EL (cell line): ENCODE measurements around the gene NTN5.
"Not testable (repeated sequence)": the region's sequence is repeated elsewhere in the genome, so short reads cannot be mapped to it uniquely, and the experiment has no call there.

Experiments used
- DNase-seq: peaks from one replicate; pipeline ENCODE4 v3.0.0-alpha.2; 2016

Gene NTN5

DNA sequence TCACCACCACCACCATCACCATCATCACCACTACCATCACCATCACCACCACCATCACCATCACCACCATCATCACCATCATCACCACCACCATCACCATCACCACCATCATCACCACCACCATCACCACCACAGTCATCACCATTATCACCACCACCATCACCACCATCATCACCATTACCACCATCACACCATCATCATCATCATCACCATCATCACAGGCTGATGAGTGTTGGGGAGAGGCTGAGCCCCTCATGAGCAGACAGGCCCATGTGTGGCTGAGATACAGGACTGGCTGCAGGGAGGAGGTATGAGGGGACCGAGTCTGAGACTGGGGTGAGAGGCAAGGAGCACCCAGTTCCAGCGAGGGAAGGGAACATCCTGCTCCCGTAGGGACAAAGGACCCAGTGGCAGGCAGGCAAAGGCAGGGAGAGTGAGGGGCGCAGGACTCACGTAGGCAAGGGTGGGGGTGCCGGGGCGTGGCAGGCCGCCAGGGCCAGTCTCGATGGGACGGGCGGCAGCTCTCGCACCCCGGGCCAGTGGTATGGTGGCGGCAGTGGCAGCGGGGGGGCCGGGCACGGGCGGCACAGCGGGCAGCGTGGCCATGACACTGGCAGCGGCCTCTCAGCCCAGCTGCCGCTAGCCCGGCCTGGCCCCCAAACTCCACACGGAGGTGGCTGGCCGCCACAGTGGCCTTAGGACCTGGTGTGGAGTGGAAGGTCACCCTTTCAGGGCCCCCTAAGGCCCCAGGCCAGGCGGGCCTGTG lies 2.7 kb downstream of the NTN5 start:
- no peak for DNase-seq

DNA sequence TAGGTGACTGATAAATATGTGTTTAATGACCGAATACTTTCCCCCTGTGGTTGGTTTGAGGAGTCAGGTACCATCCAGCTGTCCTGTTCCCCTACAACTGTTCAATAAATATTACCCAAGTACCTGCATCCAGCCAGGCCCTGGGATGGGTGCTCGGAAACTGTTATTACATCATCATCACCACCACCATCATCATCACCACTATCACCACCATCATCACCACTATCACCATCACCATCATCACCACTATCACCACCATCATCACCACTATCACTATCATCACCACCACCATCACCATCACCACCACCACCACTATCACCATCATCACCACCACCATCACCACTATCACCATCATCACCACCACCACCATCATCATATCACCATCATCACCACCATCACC lies 4.1 kb downstream of the NTN5 start:
- DNase-seq: no peak

DNA sequence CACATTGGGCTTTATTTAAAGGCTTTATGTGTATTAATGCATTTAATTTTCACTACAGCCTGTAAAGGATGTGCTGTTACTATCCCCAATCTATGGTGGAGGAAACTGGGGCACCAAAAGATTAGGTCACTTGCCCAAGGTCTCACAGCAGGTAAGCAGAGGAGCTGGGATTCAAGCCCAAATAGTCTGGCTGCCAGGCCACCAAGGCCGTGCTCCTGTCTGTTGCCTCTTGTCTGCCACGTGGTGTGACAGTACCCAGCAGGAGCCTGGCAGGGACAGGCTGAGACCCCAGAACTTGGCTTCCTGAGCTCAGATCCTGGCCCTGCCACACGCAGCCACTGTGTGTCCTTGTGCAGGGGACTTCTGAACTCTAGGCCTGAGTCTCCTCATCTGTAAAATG lies 4.5 kb downstream of the NTN5 start:
- no peak for DNase-seq

GRCh38 chr19:48665786-48666185 lies 7.0 kb downstream of the NTN5 start:
- no peak for DNase-seq

- DNase-seq: no peak
These were observed 8.3 kb downstream of the NTN5 start for GRCh38 chr19:48664476-48664875.

DNA sequence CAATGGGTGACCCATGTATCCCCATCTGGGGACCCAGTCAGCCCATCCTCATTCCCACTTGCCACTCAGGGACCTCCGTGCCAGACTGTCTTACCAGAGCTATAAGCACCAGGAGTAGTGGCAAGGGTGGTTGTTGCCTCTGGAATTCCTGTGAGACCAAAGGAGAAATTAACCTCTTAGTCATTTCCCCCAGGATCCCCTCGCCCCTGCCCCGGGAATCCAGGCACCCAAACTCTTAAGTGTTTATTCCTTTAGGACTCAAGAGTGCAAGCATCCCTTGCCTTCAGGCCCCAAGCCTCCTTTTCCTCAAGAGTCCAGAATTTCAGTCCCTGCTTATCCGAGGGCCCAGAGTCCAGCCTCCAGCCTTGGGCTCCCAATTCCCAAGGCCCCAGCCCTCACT lies 9.2 kb downstream of the NTN5 start:
- DNase-seq: no peak

DNA sequence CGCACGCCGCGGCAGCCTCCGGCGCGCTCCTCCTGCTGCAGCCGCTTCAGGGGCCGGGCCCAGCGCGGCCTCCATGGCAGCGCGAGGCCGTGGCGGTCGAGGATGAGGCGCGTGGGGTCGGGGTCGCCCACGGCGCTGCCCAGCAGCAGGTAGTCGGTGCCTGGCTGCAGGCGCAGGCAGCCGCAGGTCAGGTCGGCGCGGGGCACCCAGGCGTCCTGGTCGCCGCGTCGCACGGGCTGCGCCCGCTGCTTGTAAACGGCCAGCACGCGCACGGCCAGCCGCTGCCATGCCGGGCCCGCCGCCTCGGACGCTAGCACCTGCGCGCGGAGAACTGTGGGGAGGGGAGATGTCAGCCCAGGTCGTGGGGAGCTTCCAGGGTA lies 11.1 kb downstream of the NTN5 start:
- no peak for DNase-seq

GRCh38 chr19:48660852-48661710 lies 11.7 kb downstream of the NTN5 start:
- peak; percentile 91 for DNase-seq

GRCh38 chr19:48659768-48660167 lies 13.0 kb downstream of the NTN5 start:
- no peak for DNase-seq

GRCh38 chr19:48658483-48658882 lies 14.3 kb downstream of the NTN5 start:
- DNase-seq: no peak

DNA sequence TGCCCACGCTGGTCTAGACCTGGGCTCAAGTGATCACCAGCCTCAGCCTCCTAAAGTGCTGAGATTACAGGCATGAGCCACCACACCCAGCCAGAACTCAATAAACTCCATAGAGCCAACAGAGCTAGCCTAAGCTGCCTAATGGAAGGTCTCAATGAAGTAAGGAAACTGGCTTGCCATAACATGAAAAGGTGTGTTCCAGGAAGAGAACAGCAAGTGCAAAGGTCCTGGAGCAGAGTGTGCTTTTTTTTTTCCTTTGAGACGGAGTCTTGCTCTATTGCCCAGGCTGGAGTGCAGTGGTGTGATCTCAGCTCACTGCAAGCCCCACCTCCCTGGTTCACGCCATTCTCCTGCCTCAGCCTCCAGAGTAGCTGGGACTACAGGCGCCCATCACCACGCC lies 15.0 kb downstream of the NTN5 start:
- not testable (repeated sequence) for DNase-seq

DNA sequence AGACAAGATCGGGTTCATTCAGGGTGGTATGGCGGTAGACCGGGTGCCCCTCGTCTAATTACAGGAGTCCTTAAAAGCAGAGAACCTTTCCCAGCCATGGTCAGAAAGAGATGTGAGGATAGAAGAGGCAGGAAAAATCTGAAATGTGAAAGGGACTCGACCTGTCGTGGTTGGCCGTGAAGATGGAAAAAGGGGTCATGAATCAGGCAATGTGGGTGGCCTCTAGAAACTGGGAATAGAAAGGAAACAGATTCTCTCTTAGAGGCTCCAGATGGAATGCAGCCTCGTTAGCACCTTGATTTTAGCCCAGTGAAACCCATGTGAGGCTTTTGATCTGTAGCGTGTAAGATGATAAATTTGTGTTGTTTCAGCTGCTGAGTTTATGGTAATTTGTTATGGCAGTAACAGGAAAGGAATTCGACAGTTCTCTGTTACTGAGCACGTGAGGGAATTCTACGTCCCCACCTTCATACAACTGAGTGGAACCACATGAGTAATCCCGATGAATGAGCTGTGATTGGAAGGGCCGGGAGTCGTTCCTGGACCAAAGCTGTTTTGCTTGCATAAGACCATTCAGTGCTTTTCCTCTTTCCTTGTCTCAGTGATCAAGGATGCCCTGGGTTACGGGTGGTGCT lies 15.9 kb downstream of the NTN5 start:
- DNase-seq: peak; percentile 93

GRCh38 chr19:48654299-48655059 lies 18.3 kb downstream of the NTN5 start:
- no peak for DNase-seq

DNA sequence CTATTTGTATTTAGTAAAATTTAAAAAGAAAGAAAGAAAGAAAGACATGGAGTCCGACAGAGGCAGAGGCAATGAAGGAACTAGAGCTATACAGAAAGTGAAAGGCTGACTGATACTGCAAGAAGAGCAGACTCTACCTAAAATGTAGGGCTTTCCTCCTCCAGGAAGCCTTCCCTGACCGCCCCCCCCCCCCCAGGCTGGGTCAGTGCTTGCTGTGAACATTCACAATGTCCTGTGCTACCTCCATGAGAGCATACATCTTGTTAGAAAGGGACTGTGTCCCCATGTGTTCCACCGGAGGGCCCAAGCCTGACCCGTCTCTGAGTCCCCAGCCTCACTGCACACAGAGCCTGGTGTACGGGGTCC lies 21.2 kb downstream of the NTN5 start:
- DNase-seq: no peak

DNA sequence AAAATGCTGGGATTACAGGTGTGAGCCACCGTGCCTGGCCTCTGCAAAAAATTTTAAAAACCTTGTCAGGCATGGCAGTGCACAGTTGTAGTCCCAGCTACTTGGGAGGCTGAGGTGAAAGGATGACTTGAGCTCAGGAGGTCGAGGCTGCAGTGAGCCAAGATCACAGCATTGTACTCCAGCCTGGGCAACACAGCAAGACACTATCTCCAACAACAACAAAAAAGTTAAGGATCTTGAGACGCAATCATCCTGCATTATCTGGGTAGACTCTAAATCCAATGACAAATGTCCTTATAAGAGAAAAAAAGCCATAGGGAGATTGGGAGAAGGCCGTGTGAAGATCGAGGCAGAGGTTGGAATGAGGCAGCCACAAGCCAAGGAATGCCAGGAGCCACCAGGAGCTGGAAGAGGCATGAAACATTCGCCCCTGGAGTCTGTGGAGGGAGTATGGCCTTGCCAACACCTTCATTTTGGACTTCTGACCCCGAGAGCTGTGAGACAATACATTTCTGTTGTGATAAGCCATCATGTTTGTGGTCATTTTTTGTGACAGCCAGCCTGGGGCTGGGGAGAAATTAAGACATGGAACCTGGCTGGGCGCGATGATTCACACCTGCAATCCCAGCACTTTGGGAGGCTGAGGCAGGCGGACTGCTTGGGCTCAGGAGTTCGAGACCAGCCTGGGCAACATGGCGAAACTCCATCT lies 21.7 kb downstream of the NTN5 start:
- no peak for DNase-seq

- no peak for DNase-seq
These were observed 24.7 kb downstream of the NTN5 start for GRCh38 chr19:48648134-48648533.

- no peak for DNase-seq
These were observed 26.0 kb downstream of the NTN5 start for GRCh38 chr19:48646722-48647216.

DNA sequence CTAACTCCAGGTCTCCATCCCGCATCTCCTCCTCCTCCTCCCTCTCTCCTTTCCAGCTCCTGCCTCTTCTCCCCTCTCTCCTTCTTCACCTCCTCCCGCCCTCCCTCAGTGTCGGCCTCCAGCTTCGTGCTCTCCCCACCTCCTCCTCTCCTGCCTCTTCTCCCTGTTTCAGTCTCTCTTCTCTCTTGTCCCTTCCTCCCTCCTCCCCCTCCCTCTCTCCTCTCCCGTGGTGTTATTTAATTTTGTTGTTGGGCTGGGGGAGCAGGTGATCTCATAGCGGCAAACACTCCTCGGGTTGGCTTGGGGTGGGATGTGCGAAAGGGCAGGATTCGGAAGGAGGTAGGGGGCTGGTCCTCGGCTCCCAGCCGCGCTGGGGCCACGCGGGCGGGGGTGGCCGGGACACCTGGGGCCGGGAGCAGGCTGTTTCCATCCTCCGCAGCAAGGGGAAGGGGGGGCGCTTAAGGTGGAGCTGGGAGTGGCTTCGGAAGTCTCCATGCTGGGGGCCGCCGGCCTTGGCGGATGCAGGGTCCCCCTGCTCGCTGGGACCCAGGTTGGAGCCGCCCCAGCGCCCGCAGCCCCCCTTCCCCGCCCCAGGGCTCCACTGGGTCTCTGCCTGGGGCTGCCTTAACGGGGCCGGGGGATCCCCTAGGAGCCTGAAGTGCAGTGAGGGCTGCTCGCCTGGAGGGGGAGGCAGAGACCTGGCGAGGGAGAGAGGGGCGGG lies 26.7 kb downstream of the NTN5 start, which contains the start of gene CA11:
TSS of gene CA11 (minus strand) at position 187 of the 721 bp plus-strand sequence. CDS start 555 bp downstream, outside the sequence.
- peak; percentile 88 for DNase-seq

GRCh38 chr19:48645620-48646000 lies 27.2 kb downstream of the NTN5 start:
- DNase-seq: no peak

DNA sequence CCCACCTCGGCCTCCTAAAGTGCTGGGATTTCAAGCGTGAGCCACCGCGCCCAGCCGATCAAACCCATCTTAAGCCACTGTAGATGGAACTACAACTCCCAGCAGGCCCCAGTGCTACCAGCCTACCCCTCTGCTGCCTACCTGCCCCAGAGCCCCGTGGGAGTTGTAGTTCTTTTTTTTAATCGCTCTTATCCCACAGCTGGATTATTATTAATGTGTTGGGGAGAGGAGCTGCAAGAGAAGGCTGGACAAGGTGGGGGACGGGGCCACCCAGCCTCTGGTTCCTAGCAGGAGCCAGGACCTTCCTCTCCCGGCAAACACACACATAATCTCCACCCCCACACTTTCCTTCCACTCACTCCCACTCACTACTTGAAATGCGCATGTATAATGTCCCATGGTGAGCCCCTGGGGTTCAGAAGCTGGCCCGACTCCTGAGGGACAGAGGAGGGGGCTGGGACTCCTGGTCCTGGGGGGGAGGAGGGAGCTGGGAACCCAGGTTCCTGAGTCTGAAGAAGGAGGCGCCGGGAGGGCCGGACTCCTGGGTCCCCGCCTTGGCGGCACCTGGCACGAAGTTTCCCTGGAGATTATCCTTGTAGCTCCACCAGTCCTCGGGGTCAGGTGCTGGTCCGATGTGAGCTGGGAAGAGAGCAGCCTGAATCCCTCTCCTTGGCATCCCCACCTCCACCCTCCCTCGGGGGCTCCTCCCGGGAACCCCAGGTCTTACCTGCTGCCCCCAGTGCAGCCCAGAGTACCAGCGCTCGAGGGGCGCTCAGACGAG lies 27.8 kb downstream of the NTN5 start:
- peak; percentile 72 for DNase-seq

DNA sequence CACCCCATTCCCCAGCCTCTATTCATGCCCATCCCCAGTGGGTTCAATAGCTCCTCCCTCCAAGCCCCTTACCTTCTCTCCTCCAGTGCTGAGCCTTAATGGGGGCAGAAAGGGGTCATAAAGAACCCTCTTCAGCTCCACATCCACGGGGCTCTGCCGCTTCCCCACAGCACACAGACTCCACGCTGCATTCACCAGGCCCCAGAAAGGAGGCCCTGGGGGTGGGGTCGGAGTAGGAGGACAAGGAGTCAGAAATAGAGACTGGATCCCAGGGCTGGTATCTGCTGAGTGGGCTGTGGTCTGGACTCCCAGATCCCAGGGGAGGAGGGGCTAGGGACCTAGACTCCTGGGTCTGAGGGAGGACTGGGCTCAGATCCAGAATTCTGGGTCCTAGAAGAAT lies 28.5 kb downstream of the NTN5 start:
- no peak for DNase-seq
